ENCODE data around the gene BSDC1.

The BSDC1 gene

DNA sequence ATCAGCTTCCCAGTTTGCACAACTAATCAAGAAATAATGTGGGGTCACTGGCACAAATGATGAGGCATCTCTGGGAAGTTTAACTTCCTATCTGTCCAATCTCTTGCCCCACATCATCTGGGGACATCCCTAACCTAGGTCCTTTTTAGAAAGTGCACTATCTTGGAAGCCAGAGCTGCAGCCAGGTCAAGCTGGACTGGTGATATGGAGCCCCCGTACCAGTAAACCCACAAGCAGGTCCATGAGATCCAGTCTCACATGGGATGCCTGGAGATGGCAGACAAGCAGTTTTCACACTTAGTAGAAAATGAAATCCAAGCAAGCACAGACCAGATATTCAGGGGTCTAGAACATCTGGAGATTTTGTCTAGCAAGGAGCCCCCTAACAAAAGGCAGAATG lies 27.5 kb upstream of the BSDC1 start:
- no peak for DNase-seq (ENCODE audit: low spot score)
- TF ChIP-seq, protein P1, sequence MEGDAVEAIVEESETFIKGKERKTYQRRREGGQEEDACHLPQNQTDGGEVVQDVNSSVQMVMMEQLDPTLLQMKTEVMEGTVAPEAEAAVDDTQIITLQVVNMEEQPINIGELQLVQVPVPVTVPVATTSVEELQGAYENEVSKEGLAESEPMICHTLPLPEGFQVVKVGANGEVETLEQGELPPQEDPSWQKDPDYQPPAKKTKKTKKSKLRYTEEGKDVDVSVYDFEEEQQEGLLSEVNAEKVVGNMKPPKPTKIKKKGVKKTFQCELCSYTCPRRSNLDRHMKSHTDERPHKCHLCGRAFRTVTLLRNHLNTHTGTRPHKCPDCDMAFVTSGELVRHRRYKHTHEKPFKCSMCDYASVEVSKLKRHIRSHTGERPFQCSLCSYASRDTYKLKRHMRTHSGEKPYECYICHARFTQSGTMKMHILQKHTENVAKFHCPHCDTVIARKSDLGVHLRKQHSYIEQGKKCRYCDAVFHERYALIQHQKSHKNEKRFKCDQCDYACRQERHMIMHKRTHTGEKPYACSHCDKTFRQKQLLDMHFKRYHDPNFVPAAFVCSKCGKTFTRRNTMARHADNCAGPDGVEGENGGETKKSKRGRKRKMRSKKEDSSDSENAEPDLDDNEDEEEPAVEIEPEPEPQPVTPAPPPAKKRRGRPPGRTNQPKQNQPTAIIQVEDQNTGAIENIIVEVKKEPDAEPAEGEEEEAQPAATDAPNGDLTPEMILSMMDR (IDR thresholded peaks at IDR 0.05; ENCODE audit: extremely low read depth, missing control alignments), result no peak

DNA sequence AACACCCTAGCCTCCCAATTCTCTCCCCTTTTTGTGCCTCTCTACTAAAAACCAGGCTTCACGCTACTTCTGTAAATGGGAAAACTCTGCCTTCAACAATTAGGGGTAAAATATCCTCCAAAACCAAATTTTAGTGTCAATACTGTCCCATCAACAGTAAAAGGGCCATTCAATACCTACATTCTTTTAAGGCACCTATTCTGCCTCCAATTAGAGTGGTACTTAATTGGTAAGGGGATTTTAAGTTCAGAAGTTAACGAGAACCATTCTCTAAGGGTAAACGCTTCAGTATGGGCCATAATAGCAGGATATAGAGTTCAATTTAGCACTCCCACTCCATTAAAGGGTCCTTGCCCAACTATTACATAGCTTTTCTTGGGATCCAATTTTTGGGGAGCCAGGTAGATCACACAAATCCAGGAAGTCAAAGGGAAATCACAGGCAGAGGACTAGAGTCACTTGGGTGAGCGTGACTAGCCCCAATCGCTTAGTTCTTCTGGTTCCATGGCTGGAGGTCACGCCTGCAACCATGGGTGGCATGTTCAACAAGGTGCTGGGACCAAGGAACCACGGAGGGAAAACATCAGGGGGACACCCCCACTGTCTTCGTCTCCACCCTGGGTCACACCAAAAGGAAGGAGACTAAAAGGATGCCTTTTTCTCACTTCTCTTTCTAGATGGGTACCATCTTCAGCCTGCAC lies 20.1 kb upstream of the BSDC1 start:
- TF ChIP-seq, protein P1 (IDR thresholded peaks at IDR 0.05; ENCODE audit: extremely low read depth, missing control alignments), result no peak
- DNase-seq (ENCODE audit: low spot score), result no peak

DNA sequence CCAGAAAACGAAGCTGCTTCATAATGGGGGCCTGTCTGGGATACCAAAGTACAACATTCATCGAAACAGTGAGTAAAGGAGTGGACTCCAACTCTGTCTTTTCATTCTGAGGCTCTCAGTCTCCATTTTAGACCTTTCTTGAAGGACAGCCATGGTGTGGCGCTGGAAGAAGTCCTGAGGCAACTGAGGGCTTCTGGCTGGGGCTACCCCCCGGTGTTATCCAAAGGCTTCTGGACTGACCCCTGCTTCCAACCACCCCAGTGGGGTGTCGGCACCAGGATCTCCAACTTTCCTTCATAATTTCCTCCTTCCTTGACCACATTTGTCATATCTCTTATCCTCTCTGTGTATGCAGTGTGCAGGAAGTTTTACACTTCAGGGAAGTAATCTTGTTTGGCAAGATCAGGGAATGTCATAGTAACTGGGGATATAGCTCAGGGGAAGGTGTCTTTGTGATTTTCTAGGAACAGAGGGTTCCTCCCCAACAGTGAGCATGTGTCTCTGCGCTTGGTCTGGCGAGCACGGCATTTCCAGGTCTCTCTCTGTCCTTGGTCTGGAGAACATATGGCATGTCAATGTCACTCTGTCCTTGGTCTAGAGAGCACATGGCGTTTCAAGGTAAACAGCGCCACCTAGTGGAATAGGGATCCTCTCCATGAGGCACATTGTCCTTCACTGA lies 19.4 kb upstream of the BSDC1 start:
- TF ChIP-seq, protein P1 (IDR thresholded peaks at IDR 0.05; ENCODE audit: extremely low read depth, missing control alignments), result peak; percentile 54
- DNase-seq (ENCODE audit: low spot score), result peak; percentile 58

DNA sequence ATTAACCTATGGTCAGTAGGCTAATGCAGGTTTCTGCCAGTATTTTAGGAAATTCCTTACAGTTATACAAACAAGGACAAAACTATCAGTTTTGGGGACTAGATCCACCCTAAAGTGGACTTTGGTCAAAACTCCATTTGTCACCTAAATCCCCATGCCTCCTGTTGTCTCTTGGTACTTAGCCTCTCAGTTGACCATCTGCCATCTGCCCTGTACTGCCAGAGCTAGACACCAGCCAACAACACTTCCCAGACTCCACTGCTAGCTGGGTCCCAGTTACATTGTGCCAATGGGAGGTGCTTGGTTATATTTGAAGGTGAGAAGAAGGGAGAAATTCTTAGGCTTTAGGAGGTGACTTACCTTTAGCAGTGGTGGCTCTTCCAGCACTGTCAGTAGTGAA lies 17.0 kb upstream of the BSDC1 start:
- DNase-seq (ENCODE audit: low spot score), result no peak
- TF ChIP-seq, protein P1 (IDR thresholded peaks at IDR 0.05; ENCODE audit: extremely low read depth, missing control alignments), result no peak

DNA sequence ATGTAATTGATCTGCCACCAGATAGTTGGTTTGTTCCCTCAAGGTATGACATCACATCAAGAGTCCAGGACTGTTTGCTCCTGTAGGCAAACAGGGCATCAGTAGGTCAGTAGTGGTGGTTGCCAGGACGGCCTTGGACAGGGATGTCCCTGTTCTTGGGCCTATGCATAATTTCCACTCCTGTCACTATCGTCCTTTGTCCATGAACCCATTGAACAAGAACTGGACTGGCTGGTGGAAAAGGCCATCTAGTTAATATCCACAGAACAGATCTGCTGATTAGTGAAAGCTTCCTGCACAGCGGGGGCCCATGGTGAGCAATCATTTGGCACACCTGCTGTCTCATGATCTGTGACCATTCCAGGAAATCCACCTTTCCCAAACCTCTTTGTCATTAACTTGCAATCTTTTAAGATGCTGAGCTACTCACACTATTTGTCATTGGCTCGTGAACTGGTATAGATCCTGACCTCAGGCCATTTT lies 12.4 kb upstream of the BSDC1 start:
- TF ChIP-seq, protein P1 (IDR thresholded peaks at IDR 0.05; ENCODE audit: extremely low read depth, missing control alignments), result no peak
- no peak for DNase-seq (ENCODE audit: low spot score)

DNA sequence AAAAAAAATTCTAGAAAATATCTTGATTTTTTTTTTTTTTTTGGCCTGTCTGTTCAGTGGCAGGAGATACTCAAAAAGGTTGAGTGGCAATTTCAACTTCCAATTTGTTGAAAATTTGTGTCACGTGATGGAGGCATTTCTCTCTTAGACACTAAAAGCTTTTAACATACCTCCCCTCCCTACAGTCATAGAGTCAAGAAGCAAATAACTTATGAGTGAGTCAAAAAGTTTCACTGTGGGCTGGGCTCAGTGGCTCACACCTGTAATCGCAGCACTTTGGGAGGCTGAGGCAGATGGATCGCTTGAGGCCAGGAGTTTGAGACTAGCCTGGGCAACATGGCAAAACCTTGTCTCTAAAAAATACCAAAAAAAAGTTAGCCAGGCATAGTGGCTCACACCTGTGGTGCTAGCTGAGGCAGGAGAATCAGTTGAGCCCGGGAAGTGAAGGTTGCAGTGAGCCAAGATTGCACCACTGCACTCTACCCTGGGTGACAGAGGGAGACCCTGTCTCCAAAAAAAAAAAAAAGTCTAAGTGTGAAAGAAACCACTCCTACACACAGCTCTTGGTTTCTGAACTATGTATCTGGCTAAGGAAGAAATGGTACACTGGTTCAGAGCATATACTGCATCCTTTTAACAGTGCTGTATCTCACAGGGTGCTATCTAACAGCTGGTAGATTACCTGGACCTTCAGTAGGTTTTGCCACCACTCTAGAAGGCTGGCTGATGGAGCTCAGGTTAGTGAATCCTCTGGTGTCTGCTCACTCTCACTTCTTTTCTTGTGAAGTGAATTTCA lies 11.6 kb upstream of the BSDC1 start:
- no peak for DNase-seq (ENCODE audit: low spot score)
- TF ChIP-seq, protein P1 (IDR thresholded peaks at IDR 0.05; ENCODE audit: extremely low read depth, missing control alignments), result no peak

DNA sequence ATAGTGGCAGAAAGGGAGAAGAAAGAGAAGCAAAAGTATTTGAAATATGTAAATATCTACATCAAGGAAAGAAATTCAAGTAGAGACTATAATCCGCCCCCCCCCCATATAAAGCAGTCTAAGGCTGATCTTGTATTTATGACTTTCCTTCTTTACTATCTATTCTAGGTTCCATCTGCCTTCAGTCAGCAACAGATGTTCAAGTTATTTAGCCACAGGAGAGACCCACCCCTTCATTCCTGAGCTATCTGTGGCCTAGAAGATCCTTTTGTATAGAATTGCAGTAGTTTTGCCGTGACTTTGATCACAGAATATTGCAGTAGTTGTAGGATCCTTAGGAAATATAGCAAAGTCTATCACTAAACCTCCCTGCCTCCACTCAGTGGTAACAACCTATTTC lies 10.7 kb upstream of the BSDC1 start:
- no peak for DNase-seq (ENCODE audit: low spot score)
- TF ChIP-seq, protein P1 (IDR thresholded peaks at IDR 0.05; ENCODE audit: extremely low read depth, missing control alignments), result no peak

All from GM20000 (cell line).